Ecto neural progenitor cell (in vitro differentiated cells): ENCODE data around the gene TMEM247.
"Not testable (repeated sequence)": the region's sequence is repeated elsewhere in the genome, so short reads cannot be mapped to it uniquely, and the experiment has no call there.

ENCODE experiments used
- DNase-seq: peaks from one replicate; pipeline ENCODE4 v3.0.0-alpha.2; 2018; ENCODE audit warnings: low spot score

The TMEM247 gene

GRCh38 chr2:46458763-46459500, 20.4 kb upstream of the TMEM247 start:
- no peak for DNase-seq

GRCh38 chr2:46459694-46460093, 19.7 kb upstream of the TMEM247 start:
- no peak for DNase-seq

GRCh38 chr2:46460241-46460921, 19.0 kb upstream of the TMEM247 start:
- no peak for DNase-seq

GRCh38 chr2:46461011-46461674, 18.2 kb upstream of the TMEM247 start:
- peak; percentile 85 for DNase-seq

- DNase-seq: no peak
Measured at GRCh38 chr2:46461709-46462171, 17.6 kb upstream of the TMEM247 start.

GRCh38 chr2:46462936-46463335, 16.4 kb upstream of the TMEM247 start:
- DNase-seq: no peak

GRCh38 chr2:46469116-46469515, 10.2 kb upstream of the TMEM247 start:
- DNase-seq: no peak

- no peak for DNase-seq
Measured at GRCh38 chr2:46469700-46470099, 9.7 kb upstream of the TMEM247 start.

- no peak for DNase-seq
Measured at GRCh38 chr2:46470114-46470628, 9.2 kb upstream of the TMEM247 start.

GRCh38 chr2:46471019-46471583, 8.3 kb upstream of the TMEM247 start:
- DNase-seq: no peak

- no peak for DNase-seq
Measured at GRCh38 chr2:46471697-46472096, 7.7 kb upstream of the TMEM247 start.

- DNase-seq: not testable (repeated sequence)
Measured at GRCh38 chr2:46472165-46472564, 7.2 kb upstream of the TMEM247 start.

- DNase-seq: not testable (repeated sequence)
Measured at GRCh38 chr2:46477462-46477861, 1.9 kb upstream of the TMEM247 start.

GRCh38 chr2:46477925-46478324, 1.4 kb upstream of the TMEM247 start:
- no peak for DNase-seq

GRCh38 chr2:46480562-46480961, 1.2 kb downstream of the TMEM247 start:
- DNase-seq: no peak

GRCh38 chr2:46481198-46482193, 2.1 kb downstream of the TMEM247 start:
- DNase-seq: no peak

GRCh38 chr2:46482490-46482889, 3.1 kb downstream of the TMEM247 start:
- no peak for DNase-seq

- no peak for DNase-seq
Measured at GRCh38 chr2:46485002-46485401, 5.6 kb downstream of the TMEM247 start.

- DNase-seq: no peak
Measured at GRCh38 chr2:46486436-46486835, 7.1 kb downstream of the TMEM247 start.

- no peak for DNase-seq
Measured at GRCh38 chr2:46487667-46488335, 8.4 kb downstream of the TMEM247 start.

GRCh38 chr2:46488389-46488788, 9.0 kb downstream of the TMEM247 start:
- no peak for DNase-seq
